Keratinocyte (primary cell): ENCODE measurements around the gene DLG4. TPM values are rescaled to one million over a fixed set of nuclear protein-coding genes. Genes with fewer than 3 reads are reported as not detected.

Source experiments
- DNase-seq: peaks from one replicate; pipeline ENCODE4 v3.0.0-alpha.2; 2011; ENCODE audit warnings: low read depth, missing footprints, low spot score
- FAIRE-seq: peaks from 2 replicates; lab custom pipeline; 2011; peaks lifted over from hg19 to GRCh38; lab: Jason Lieb, UNC
- H2AFZ ChIP-seq: 2 replicates; pipeline ENCODE4 v1.6.0; 2012; ENCODE audit warnings: low read length, control low read depth, inconsistent platforms; ENCODE audit not compliant: control insufficient read depth
- H3K27ac ChIP-seq: 2 replicates; pipeline ENCODE4 v1.5.1; 2011; ENCODE audit warnings: low read length; ENCODE audit not compliant: control insufficient read depth, insufficient read depth
- H3K27me3 ChIP-seq: 3 replicates; pipeline ENCODE4 v1.6.0; 2011; ENCODE audit warnings: low read length; ENCODE audit not compliant: control insufficient read depth, insufficient read depth; ENCODE audit errors: extremely low read depth
- H3K36me3 ChIP-seq, 2 experiments: 2 replicates in 1 of 2; 3 replicates in 1 of 2; pipeline ENCODE4 v1.5.1; 2011; ENCODE audit warnings: low read length in 2 of 2, mild to moderate bottlenecking in 1 of 2; ENCODE audit not compliant: control insufficient read depth in 2 of 2, insufficient read depth in 2 of 2; ENCODE audit errors: extremely low read depth in 1 of 2
- H3K4me1 ChIP-seq: 3 replicates; pipeline ENCODE4 v1.5.1; 2011; ENCODE audit warnings: low read length; ENCODE audit not compliant: control insufficient read depth, insufficient read depth; ENCODE audit errors: extremely low read depth
- H3K4me2 ChIP-seq: 3 replicates; pipeline ENCODE4 v1.6.0; 2011; ENCODE audit warnings: low read depth, low read length; ENCODE audit not compliant: control insufficient read depth, insufficient read depth; ENCODE audit errors: extremely low read depth
- H3K4me3 ChIP-seq, 3 experiments: fragments of 200-600 bp in 1 of 3; sonication (generic) in 1 of 3; 2 replicates in 2 of 3; 3 replicates in 1 of 3; pipeline ENCODE4 v1.5.1; 2011 to 2016; ENCODE audit warnings: low read length in 3 of 3, mild to moderate bottlenecking in 3 of 3, control low read depth in 2 of 3, inconsistent platforms in 1 of 3, low read depth in 1 of 3, mixed read lengths in 1 of 3, mixed run types in 1 of 3, moderate library complexity in 1 of 3; ENCODE audit not compliant: control insufficient read depth in 2 of 3, insufficient read depth in 2 of 3; ENCODE audit errors: extremely low read depth in 1 of 3
- H3K79me2 ChIP-seq: 2 replicates; pipeline ENCODE4 v1.6.0; 2012; ENCODE audit warnings: low read length; ENCODE audit not compliant: control insufficient read depth, insufficient read depth
- H3K9ac ChIP-seq: 3 replicates; pipeline ENCODE4 v1.6.0; 2011; ENCODE audit warnings: low read length; ENCODE audit not compliant: control insufficient read depth, insufficient read depth; ENCODE audit errors: extremely low read depth
- H3K9me1 ChIP-seq: 3 replicates; pipeline ENCODE4 v1.6.0; 2011; ENCODE audit warnings: low read length; ENCODE audit not compliant: control insufficient read depth, insufficient read depth; ENCODE audit errors: extremely low read depth
- H3K9me3 ChIP-seq: 2 replicates; pipeline ENCODE4 v1.5.1; 2012; ENCODE audit warnings: low read depth, low read length; ENCODE audit not compliant: control insufficient read depth
- H4K20me1 ChIP-seq: 3 replicates; pipeline ENCODE4 v1.6.0; 2011; ENCODE audit warnings: low read length; ENCODE audit not compliant: control insufficient read depth, insufficient read depth; ENCODE audit errors: extremely low read depth
- CTCF ChIP-seq, 3 experiments: IDR thresholded peaks in 1 of 3; conservative IDR thresholded peaks in 1 of 3; optimal IDR thresholded peaks in 1 of 3; 2 replicates in 2 of 3; 3 replicates in 1 of 3; pipeline versions ENCODE3 to v1.5.1; 2011; ENCODE audit warnings: low read length in 3 of 3, mild to moderate bottlenecking in 3 of 3, moderate library complexity in 2 of 3, control low read depth in 1 of 3, inconsistent platforms in 1 of 3; ENCODE audit not compliant: insufficient read depth in 2 of 3; ENCODE audit errors: extremely low read depth in 1 of 3
- EZH2 ChIP-seq: IDR thresholded peaks from one replicate; pipeline ENCODE4 v1.6.1; 2012; ENCODE audit warnings: inconsistent platforms, mild to moderate bottlenecking, low read length, moderate library complexity
- dilution Hi-C: fragments of 300-500 bp; cut with MboI; formaldehyde crosslinking; loops from one replicate; pipeline ENCODE4 v1.7.0; 2020; ENCODE audit warnings: low sequenced_read_pairs; ENCODE audit not compliant: extremely low pct_ligation_motif_present
- polyA plus RNA-seq, 5 experiments: library from polyadenylated mRNA; depleted of rRNA in 3 of 5; stranded (reverse) in 3 of 5; stranded (forward) in 1 of 5; unstranded in 1 of 5; fragments of >200 nt; gene quantifications; 1 replicate in 1 of 5; 2 replicates in 3 of 5; 3 replicates in 1 of 5; pipeline versions ENCODE4 v1.2.1 to v1.2.3, GENCODE V29; 2011 to 2012; ENCODE audit warnings: missing spikeins in 2 of 5, low read depth in 1 of 5, low replicate concordance in 1 of 5

DLG4 gene
- polyA plus RNA-seq, 1 donor (not counting 4 experiments of a cell fraction or from before 2014, with no cell fraction given): 4.5 TPM

GRCh38 chr17:7179317-7180254 is 40.0 kb downstream of the DLG4 start, which contains the start of gene ASGR1:
ASGR1 (minus strand) TSS chr17:7179370; CDS start chr17:7178563, 807 bp downstream.
- Histone ChIP-seq H3K4me1 (peaks cover 7% of the 10 kb centered on the region), H3K27ac (no peak within 1 kb of the TSS), H3K27me3 (peaks cover 22% of the 10 kb centered on the region), H3K9me3 (no peaks in the 10 kb centered on the region), H3K9ac (no peak within 1 kb of the TSS), H2AFZ (no peak within 1 kb of the TSS), H3K79me2 (no peaks in the 10 kb centered on the region), H3K9me1 (no peaks in the 10 kb centered on the region), H3K4me3 (no peak within 1 kb of the TSS), H3K36me3 (no peaks in the 10 kb centered on the region), H3K4me2 (peak within 1 kb of the TSS; percentile 61), H4K20me1 (no peaks in the 10 kb centered on the region)
- dilution Hi-C loops: no loop called here
- DNase-seq (no peak), FAIRE-seq (no peak)
- TF ChIP-seq EZH2 (no peak), CTCF (optimal IDR thresholded peaks at IDR 0.05 in 1 of 3, IDR thresholded peaks at IDR 0.05 in 1 of 3, conservative IDR thresholded peaks at IDR 0.05 in 1 of 3; ENCODE audit: extremely low read depth in 1 of 3, insufficient read depth in 2 of 3, low read length in 3 of 3) (no peak)

- no peaks in the 10 kb centered on the region for H3K9me3 ChIP-seq
- no peak overlapping the region for H3K4me2 ChIP-seq
- DNase-seq (no peak), FAIRE-seq (no peak)
- dilution Hi-C loops: no loop called here
- TF ChIP-seq EZH2 (no peak), CTCF (optimal IDR thresholded peaks at IDR 0.05 in 1 of 3, IDR thresholded peaks at IDR 0.05 in 1 of 3, conservative IDR thresholded peaks at IDR 0.05 in 1 of 3; ENCODE audit: extremely low read depth in 1 of 3, insufficient read depth in 2 of 3, low read length in 3 of 3) (no peak)
- H3K4me1 ChIP-seq: peaks cover 7% of the 10 kb centered on the region
- H3K36me3 ChIP-seq: no peaks in the 10 kb centered on the region
- no peak overlapping the region for H3K4me3 ChIP-seq
- no peak overlapping the region for H3K9ac ChIP-seq
- H3K27ac ChIP-seq: no peak overlapping the region
- H4K20me1 ChIP-seq: no peaks in the 10 kb centered on the region
- no peak overlapping the region for H2AFZ ChIP-seq
- H3K27me3 ChIP-seq: peaks cover 22% of the 10 kb centered on the region
- H3K9me1 ChIP-seq: no peaks in the 10 kb centered on the region
- H3K79me2 ChIP-seq: no peaks in the 10 kb centered on the region
These were observed 40.7 kb downstream of the DLG4 start for GRCh38 chr17:7178973-7179316.
